Measurements from ENCODE around the gene CFAP107.

The CFAP107 gene

DNA sequence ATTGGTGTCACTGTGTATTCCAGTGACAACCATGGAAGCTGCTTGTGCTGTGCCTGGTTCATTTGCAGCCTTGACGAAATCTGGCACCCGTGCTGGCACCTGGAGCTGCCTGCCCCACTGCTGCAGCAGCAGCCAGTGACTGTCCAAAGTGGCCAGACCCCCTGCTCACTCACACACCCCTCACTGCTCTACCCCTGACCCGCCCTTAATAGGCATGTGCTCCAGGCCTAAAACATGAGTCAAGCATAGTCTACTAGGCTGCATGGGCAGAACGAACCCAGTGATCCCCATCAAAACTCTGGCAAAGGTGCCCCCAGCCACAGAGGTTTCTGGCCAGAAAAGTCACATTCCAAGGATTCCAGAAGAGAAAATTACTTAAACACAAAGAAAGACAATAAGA lies 52.9 kb downstream of the CFAP107 start:
- DNase-seq (ENCODE audit: low read depth), result no peak
- in situ Hi-C loops (cut with HindIII; ENCODE audit: low sequenced_read_pairs), result no loop called here
- H3K4me3 ChIP-seq (ENCODE audit: low read depth, low read length), result no peak overlapping the region
- TF ChIP-seq, protein P1, sequence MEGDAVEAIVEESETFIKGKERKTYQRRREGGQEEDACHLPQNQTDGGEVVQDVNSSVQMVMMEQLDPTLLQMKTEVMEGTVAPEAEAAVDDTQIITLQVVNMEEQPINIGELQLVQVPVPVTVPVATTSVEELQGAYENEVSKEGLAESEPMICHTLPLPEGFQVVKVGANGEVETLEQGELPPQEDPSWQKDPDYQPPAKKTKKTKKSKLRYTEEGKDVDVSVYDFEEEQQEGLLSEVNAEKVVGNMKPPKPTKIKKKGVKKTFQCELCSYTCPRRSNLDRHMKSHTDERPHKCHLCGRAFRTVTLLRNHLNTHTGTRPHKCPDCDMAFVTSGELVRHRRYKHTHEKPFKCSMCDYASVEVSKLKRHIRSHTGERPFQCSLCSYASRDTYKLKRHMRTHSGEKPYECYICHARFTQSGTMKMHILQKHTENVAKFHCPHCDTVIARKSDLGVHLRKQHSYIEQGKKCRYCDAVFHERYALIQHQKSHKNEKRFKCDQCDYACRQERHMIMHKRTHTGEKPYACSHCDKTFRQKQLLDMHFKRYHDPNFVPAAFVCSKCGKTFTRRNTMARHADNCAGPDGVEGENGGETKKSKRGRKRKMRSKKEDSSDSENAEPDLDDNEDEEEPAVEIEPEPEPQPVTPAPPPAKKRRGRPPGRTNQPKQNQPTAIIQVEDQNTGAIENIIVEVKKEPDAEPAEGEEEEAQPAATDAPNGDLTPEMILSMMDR (IDR thresholded peaks at IDR 0.05; ENCODE audit: low read depth, low read length, missing control alignments), result no peak

DNA sequence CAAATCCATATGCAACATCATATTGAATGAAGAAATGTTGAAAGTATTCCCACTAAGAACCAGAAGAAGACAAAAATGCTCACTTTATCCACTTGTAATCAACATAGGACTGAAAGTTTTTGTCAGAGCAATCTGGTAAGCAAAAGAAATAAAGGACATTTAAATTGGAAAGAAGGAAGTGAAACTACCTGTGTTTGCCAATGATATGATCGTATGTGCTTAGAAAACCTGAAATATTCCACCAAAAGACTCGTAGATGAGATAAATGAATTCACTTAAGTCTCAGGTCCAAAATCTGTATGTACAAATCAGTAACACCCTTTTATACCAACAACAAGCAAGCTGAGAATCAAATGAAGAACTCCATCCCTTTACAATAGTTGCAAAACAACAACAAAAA lies 53.7 kb downstream of the CFAP107 start:
- TF ChIP-seq, protein P1 (IDR thresholded peaks at IDR 0.05; ENCODE audit: low read depth, low read length, missing control alignments), result no peak
- in situ Hi-C loops (cut with HindIII; ENCODE audit: low sequenced_read_pairs), result no loop called here
- DNase-seq (ENCODE audit: low read depth), result no peak
- no peak overlapping the region for H3K4me3 ChIP-seq (ENCODE audit: low read depth, low read length)

DNA sequence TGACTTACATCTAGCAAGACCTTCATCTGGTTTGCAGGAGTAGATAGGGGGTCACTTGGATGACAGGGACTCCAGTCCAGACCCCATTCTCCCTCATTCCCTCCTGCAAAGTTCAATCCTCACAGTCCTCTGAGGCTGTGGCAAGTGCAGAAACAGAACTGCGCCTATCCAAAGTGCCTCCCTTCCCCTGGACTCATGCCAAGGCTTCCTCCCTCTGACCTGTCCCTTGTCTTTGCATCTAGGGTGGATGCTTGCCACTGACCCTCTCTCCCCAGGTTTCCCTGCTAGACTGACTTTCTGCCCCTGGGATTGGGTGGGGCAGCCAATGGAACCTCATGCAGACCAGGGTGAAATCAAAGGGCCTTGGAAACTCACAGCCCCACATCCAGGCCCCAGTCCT lies 63.9 kb downstream of the CFAP107 start:
- DNase-seq (ENCODE audit: low read depth), result no peak
- H3K4me3 ChIP-seq (ENCODE audit: low read depth, low read length), result no peak overlapping the region
- in situ Hi-C loops (cut with HindIII; ENCODE audit: low sequenced_read_pairs), result no loop called here
- TF ChIP-seq, protein P1 (IDR thresholded peaks at IDR 0.05; ENCODE audit: low read depth, low read length, missing control alignments), result no peak

DNA sequence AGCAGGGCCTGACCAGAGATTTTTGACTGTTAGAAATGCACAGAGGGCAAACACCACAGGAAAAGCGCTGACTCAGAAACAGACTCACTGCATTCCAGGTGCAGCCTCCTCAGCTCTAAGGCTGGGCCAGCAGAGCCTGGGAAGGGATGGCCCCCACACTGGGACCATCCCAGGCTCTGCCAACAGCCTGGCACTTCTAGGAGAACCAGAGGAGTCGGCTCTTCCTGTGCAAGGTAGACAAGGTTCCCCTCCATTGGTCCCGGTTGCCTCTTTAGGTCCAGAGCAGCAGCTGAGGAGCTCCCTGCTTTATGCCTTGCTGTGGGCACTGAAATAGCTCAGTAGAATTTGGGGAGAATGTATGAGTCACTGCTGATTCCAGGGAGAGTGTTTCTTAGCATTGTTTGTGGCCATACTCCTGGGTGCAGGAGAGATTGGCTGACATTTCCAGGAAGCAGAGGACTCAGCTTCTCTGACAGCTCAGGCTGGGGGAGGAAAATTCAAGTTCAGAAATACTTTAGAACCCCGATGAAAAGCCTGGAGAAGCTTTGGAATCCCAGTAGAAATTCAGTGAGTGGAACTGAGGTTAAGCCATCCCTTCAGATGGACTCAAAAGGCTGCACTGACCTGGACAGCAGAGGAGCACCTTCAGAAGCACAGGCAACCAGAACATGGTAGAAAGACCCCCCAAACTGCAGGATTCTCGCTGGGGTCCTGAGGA lies 64.8 kb downstream of the CFAP107 start:
- TF ChIP-seq, protein P1 (IDR thresholded peaks at IDR 0.05; ENCODE audit: low read depth, low read length, missing control alignments), result no peak
- H3K4me3 ChIP-seq (ENCODE audit: low read depth, low read length), result no peak overlapping the region
- in situ Hi-C loops (cut with HindIII; ENCODE audit: low sequenced_read_pairs), result no loop called here
- DNase-seq (ENCODE audit: low read depth), result no peak

DNA sequence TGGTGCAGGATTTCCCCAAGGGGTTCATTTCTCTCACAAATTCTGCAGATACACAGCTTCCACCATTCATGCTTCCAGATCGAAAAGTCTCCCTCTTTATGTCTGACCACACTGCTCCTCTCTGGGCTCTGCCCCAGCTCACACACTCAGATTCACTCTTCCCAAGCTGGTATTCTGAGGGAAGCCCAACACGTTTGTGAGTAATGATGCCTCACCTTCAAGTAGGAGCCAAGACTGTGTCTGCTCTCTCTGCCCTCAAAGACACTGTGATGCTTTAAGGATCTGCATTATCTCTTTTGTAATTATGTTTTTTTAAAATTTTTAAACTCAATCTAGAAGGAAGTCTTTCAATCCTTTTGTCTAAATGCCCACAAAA lies 65.4 kb downstream of the CFAP107 start:
- in situ Hi-C loops (cut with HindIII; ENCODE audit: low sequenced_read_pairs), result no loop called here
- H3K4me3 ChIP-seq (ENCODE audit: low read depth, low read length), result no peak overlapping the region
- TF ChIP-seq, protein P1 (IDR thresholded peaks at IDR 0.05; ENCODE audit: low read depth, low read length, missing control alignments), result no peak
- no peak for DNase-seq (ENCODE audit: low read depth)

All from astrocyte of the cerebellum (primary cell).